Nephron (organoid): Measurements from ENCODE around the gene NFAT5.

Source experiments
- H3K27ac Mint-ChIP-seq, 3 experiments: 2 replicates each; pipeline ENCODE4 v1.8.0; 2020; ENCODE audit warnings: mixed read lengths in 3 of 3, mild to moderate bottlenecking in 2 of 3, moderate library complexity in 1 of 3
- H3K27me3 Mint-ChIP-seq: 2 replicates; pipeline ENCODE4 v1.8.0; 2021; ENCODE audit warnings: low read depth, mild to moderate bottlenecking, moderate library complexity, mixed read lengths
- H3K36me3 Mint-ChIP-seq: 2 replicates; pipeline ENCODE4 v1.8.0; 2020; ENCODE audit warnings: low read depth, mixed read lengths
- H3K4me1 Mint-ChIP-seq: 2 replicates; pipeline ENCODE4 v1.8.0; 2020; ENCODE audit warnings: mixed read lengths
- H3K4me3 Mint-ChIP-seq, 3 experiments: 2 replicates each; pipeline ENCODE4 v1.8.0; 2020; ENCODE audit warnings: mild to moderate bottlenecking in 3 of 3, mixed read lengths in 3 of 3, moderate library complexity in 2 of 3
- H3K9me3 Mint-ChIP-seq: 2 replicates; pipeline ENCODE4 v1.8.0; 2020; ENCODE audit warnings: mixed read lengths
- CTCF ChIP-seq, 3 experiments: fragments of 200-600 bp; sonication (generic); IDR thresholded peaks; one replicate each; pipeline ENCODE4 v1.5.0; 2021; ENCODE audit warnings: antibody characterized with exemption in 3 of 3; ENCODE audit not compliant: unreplicated experiment in 3 of 3

The NFAT5 gene

DNA sequence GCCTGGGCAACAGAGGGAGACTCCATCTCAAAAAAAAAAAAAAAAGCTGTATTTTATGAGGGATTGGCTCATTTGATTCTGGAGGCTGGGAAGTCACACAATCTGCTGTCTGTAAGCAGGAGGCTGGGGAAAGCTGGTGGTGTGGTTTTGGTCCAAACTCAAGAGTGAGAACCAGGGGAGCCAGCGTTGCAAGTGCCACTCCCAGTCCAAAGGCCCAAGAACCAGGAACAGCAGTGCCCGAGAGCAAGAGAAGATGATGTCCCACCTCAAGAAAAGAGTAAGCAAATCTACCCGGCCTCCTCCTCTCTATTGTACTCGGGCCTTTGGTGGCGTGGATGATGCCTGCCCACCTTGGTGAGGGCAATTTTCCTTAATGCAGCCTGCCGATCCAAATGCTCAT lies 166.3 kb downstream of the NFAT5 start:
- peaks cover 1% of the 10 kb centered on the region for H3K4me1 Mint-ChIP-seq
- H3K27me3 Mint-ChIP-seq = no peaks in the 10 kb centered on the region
- H3K27ac Mint-ChIP-seq = no peak overlapping the region
- no peaks in the 10 kb centered on the region for H3K9me3 Mint-ChIP-seq
- no peak overlapping the region for H3K4me3 Mint-ChIP-seq
- no peaks in the 10 kb centered on the region for H3K36me3 Mint-ChIP-seq
- no peak for TF ChIP-seq CTCF (IDR thresholded peaks at IDR 0.05; ENCODE audit: unreplicated experiment in 3 of 3)

DNA sequence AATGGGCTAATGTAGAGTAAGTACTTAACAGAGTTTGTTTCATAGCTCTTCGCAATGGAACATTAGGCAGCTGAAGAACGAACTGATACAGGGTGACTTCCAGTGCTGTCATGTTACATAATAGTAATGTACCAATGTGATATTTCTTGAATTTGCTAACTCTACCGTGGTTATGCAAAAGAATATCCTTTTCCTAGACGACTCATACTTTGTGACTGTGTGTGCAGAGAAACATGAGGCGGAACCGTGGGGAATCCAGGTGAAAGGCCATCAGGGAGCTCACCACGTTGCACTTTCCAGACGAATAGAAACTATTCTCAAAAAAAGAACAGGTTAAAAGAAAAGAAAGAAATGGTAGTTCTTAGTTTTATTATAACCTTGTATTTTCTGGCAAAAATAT lies 175.8 kb downstream of the NFAT5 start:
- Mint-ChIP-seq H3K9me3 (no peaks in the 10 kb centered on the region), H3K27me3 (no peaks in the 10 kb centered on the region), H3K27ac (peak overlapping the region; percentile 64 to 87 (median 86)), H3K4me1 (no peaks in the 10 kb centered on the region), H3K4me3 (no peak overlapping the region), H3K36me3 (peaks cover 58% of the 10 kb centered on the region)
- no peak for TF ChIP-seq CTCF (IDR thresholded peaks at IDR 0.05; ENCODE audit: unreplicated experiment in 3 of 3)

- no peaks in the 10 kb centered on the region for H3K9me3 Mint-ChIP-seq
- TF ChIP-seq CTCF (IDR thresholded peaks at IDR 0.05; ENCODE audit: unreplicated experiment in 3 of 3) = no peak
- H3K4me1 Mint-ChIP-seq = no peaks in the 10 kb centered on the region
- peak overlapping the region; percentile 64 to 87 (median 86) for H3K27ac Mint-ChIP-seq
- H3K4me3 Mint-ChIP-seq = no peak overlapping the region
- no peaks in the 10 kb centered on the region for H3K27me3 Mint-ChIP-seq
- peaks cover 60% of the 10 kb centered on the region for H3K36me3 Mint-ChIP-seq
These were observed 176.5 kb downstream of the NFAT5 start for GRCh38 chr16:69741951-69742904.

DNA sequence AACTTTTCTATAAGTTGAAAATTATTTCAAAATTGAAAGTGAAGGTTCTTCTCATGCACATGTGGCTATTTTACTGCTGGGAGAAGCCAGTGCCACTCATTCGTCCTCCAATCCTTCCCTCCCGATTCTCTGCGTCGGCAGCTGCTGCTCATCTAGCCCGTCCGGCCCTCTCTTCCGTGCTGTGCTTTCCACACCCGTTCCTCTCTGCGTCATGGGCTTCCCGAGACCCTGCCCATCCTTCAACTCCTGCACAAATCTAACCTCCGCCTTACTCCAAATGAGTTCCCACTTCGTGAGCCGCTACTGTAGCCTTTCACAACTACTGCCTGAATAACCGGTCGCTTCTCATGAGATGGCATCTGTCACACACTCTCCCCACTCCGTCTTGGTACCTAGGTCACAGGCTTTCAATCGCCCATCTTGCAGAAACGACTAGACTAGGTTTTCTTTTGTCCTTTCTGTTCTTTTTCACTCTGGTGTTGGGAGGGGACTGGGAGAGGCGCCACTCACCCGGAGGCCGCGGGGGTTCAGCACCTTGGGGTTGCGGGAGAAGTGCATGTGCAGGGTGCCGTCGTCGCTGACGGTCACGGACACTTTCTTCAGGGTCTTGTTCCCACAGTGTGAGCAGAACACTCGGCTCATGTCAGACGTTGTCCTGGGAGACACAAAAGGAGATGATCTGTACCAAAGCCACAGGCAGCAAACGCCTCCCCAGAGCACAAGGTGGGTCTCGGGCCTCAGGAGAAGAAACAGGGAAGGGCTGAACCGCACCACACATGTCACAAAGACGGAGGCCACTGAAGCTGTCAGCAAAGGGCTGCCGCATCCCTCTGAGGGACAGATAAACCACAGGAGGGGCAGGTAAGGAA lies 178.8 kb downstream of the NFAT5 start:
- H3K4me1 Mint-ChIP-seq = no peaks in the 10 kb centered on the region
- H3K27me3 Mint-ChIP-seq = no peaks in the 10 kb centered on the region
- H3K27ac Mint-ChIP-seq = peak overlapping the region in 2 of 3 experiments; percentile 11 to 32
- no peak for TF ChIP-seq CTCF (IDR thresholded peaks at IDR 0.05; ENCODE audit: unreplicated experiment in 3 of 3)
- no peaks in the 10 kb centered on the region for H3K9me3 Mint-ChIP-seq
- peaks cover 80% of the 10 kb centered on the region for H3K36me3 Mint-ChIP-seq
- no peak overlapping the region for H3K4me3 Mint-ChIP-seq

DNA sequence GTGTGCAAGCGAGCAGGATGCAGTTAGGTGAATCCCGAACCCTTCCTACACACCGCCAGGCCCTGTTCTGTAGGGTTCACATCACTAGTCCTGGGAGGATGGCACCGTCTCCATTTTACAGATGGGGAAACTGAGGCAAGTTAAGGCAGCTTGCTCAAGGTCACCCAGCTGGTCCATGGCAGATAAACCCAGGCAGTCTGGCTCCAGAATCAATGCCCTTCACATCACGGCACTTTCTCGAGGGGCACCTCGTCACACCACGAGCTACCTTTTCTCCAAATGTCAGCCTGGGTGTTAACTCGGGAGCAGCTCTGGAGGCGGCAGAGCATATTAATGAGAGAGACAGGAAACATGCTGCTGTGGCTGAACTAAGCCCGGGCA lies 179.5 kb downstream of the NFAT5 start:
- Mint-ChIP-seq H3K36me3 (peaks cover 77% of the 10 kb centered on the region), H3K27me3 (no peaks in the 10 kb centered on the region), H3K9me3 (no peaks in the 10 kb centered on the region), H3K4me1 (no peaks in the 10 kb centered on the region), H3K27ac (no peak overlapping the region), H3K4me3 (no peak overlapping the region)
- no peak for TF ChIP-seq CTCF (IDR thresholded peaks at IDR 0.05; ENCODE audit: unreplicated experiment in 3 of 3)
